Osteoblast (primary cell): ENCODE data around the gene UNC45A. TPM values are rescaled to one million over a fixed set of nuclear protein-coding genes. Genes with fewer than 3 reads are reported as not detected.

Source experiments
- DNase-seq: peaks from one replicate; pipeline ENCODE4 v3.0.0; 2011; ENCODE audit warnings: low spot score, mixed read lengths; ENCODE audit not compliant: insufficient read length; ENCODE audit errors: missing footprints
- H2AFZ ChIP-seq: 2 replicates; pipeline ENCODE4 v1.6.0; 2011; ENCODE audit warnings: mild to moderate bottlenecking, low read length
- H3K27ac ChIP-seq: 2 replicates; pipeline ENCODE4 v1.5.1; 2011; ENCODE audit warnings: mild to moderate bottlenecking, low read depth, low read length, moderate library complexity
- H3K27me3 ChIP-seq: 2 replicates; pipeline ENCODE4 v1.6.0; 2012; ENCODE audit warnings: mild to moderate bottlenecking, control low read depth, inconsistent platforms, low read length, moderate library complexity; ENCODE audit not compliant: insufficient read depth
- H3K36me3 ChIP-seq: 2 replicates; pipeline ENCODE4 v1.5.1; 2011; ENCODE audit warnings: mild to moderate bottlenecking, low read length, control low read depth, moderate library complexity; ENCODE audit not compliant: insufficient read depth
- H3K4me1 ChIP-seq: 2 replicates; pipeline ENCODE4 v1.5.1; 2011; ENCODE audit warnings: mild to moderate bottlenecking, low read length, control low read depth, moderate library complexity; ENCODE audit not compliant: insufficient read depth
- H3K4me2 ChIP-seq: 2 replicates; pipeline ENCODE4 v1.6.0; 2011; ENCODE audit warnings: mild to moderate bottlenecking, low read length; ENCODE audit not compliant: insufficient read depth
- H3K4me3 ChIP-seq: fragments of 200-600 bp; sonication (generic); 3 replicates; pipeline ENCODE4 v1.5.1; 2012; ENCODE audit warnings: mild to moderate bottlenecking, low read length, inconsistent platforms; ENCODE audit not compliant: insufficient read depth
- H3K79me2 ChIP-seq: 2 replicates; pipeline ENCODE4 v1.6.0; 2012; ENCODE audit warnings: mild to moderate bottlenecking, low read length, control low read depth, inconsistent platforms; ENCODE audit not compliant: insufficient read depth
- H3K9me3 ChIP-seq: 2 replicates; pipeline ENCODE4 v1.5.1; 2011; ENCODE audit warnings: low read depth, low read length, control low read depth
- H4K20me1 ChIP-seq: 2 replicates; pipeline ENCODE4 v1.6.0; 2012; ENCODE audit warnings: mild to moderate bottlenecking, low read length, control low read depth; ENCODE audit not compliant: insufficient read depth
- total RNA-seq: library from RNA; depleted of rRNA; stranded (reverse); fragments of >200 nt; gene quantifications from 2 replicates; pipeline ENCODE4 v1.2.3, GENCODE V29; 2012
- TF ChIP-seq, protein P1 (sequence below): IDR thresholded peaks from 2 replicates; pipeline ENCODE4 v1.5.1; 2011; ENCODE audit warnings: mild to moderate bottlenecking, low read depth, low read length, moderate library complexity; ENCODE audit errors: extremely low read depth

UNC45A gene
- total RNA-seq, 1 donor: 74.9 TPM

DNA sequence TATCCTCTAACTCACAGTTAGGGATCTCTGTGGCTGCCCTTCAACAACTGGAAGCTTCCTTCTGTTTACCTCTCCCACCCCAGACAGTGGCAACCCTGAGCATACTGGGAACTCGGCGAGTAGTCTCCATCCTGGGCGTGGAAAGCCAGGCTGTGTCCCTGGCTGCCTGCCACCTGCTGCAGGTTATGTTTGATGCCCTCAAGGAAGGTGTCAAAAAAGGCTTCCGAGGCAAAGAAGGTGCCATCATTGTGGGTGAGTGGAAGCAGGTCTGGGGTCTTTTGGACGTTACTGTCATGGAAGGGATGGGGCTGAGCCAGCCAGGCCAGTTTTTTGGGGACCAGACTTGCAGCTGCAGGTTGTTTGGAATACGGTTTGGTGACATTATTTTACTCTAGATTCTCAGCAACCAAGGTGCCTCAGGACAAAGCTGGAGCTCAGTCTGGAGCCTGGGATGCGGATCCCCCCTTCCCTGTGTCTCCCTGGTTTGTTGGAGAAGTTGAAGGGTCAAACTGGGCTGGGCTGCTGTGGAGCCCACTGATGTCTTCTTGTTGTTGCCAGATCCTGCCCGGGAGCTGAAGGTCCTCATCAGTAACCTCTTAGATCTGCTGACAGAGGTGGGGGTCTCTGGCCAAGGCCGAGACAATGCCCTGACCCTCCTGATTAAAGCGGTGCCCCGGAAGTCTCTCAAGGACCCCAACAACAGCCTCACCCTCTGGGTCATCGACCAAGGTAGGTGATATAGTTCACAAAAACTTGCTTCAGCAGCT lies 7.5 kb downstream of the UNC45A start:
- H3K4me3 ChIP-seq: no peak overlapping the region
- H3K79me2 ChIP-seq: peaks cover 3% of the 10 kb centered on the region
- H4K20me1 ChIP-seq: peaks cover 6% of the 10 kb centered on the region
- H3K4me2 ChIP-seq: no peak overlapping the region
- H3K36me3 ChIP-seq: peaks cover 79% of the 10 kb centered on the region
- TF ChIP-seq, protein P1, sequence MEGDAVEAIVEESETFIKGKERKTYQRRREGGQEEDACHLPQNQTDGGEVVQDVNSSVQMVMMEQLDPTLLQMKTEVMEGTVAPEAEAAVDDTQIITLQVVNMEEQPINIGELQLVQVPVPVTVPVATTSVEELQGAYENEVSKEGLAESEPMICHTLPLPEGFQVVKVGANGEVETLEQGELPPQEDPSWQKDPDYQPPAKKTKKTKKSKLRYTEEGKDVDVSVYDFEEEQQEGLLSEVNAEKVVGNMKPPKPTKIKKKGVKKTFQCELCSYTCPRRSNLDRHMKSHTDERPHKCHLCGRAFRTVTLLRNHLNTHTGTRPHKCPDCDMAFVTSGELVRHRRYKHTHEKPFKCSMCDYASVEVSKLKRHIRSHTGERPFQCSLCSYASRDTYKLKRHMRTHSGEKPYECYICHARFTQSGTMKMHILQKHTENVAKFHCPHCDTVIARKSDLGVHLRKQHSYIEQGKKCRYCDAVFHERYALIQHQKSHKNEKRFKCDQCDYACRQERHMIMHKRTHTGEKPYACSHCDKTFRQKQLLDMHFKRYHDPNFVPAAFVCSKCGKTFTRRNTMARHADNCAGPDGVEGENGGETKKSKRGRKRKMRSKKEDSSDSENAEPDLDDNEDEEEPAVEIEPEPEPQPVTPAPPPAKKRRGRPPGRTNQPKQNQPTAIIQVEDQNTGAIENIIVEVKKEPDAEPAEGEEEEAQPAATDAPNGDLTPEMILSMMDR: no peak
- DNase-seq: no peak
- H3K27me3 ChIP-seq: no peaks in the 10 kb centered on the region
- no peak overlapping the region for H3K27ac ChIP-seq
- no peaks in the 10 kb centered on the region for H3K4me1 ChIP-seq
- H2AFZ ChIP-seq: no peak overlapping the region
- H3K9me3 ChIP-seq: no peaks in the 10 kb centered on the region

DNA sequence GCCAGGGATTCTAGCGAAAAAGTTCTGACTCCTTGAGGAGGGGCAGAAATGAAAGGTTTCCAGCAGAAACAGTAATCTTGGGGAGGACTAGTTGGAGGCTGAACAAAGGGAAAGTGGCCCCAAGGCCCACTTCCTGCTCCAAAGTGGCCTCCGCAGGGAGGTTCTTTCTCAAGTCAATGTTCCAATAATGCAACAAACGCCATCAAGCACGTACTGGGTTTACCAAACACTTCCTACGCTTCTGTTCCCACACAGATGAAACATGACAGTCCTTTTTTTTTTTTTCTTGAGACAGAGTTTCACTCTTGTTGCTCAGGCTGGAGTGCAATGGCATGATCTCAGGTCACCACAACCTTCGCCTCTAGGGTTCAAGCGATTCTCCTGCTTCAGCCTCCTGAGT lies 10.0 kb downstream of the UNC45A start:
- Histone ChIP-seq H3K9me3 (no peaks in the 10 kb centered on the region), H3K36me3 (peaks cover 78% of the 10 kb centered on the region), H3K27ac (no peak overlapping the region), H4K20me1 (peaks cover 2% of the 10 kb centered on the region), H3K79me2 (no peaks in the 10 kb centered on the region), H3K4me1 (peaks cover 8% of the 10 kb centered on the region), H3K4me3 (no peak overlapping the region), H3K4me2 (no peak overlapping the region), H2AFZ (no peak overlapping the region), H3K27me3 (no peaks in the 10 kb centered on the region)
- TF ChIP-seq, protein P1: no peak
- DNase-seq: peak; percentile 29

DNA sequence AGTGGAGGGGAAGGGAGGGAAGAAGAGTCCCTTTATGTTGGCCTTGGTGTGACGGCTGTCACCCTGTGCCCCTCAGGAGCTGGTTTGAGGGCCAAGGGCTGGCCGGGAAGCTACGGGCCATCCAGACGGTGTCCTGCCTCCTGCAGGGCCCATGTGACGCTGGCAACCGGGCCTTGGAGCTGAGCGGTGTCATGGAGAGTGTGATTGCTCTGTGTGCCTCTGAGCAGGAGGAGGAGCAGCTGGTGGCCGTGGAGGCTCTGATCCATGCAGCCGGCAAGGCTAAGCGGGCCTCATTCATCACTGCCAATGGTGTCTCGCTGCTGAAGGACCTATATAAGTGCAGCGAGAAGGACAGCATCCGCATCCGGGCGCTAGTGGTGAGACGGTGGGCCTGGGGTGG lies 11.5 kb downstream of the UNC45A start:
- H3K4me1 ChIP-seq: peaks cover 8% of the 10 kb centered on the region
- H3K4me3 ChIP-seq: no peak overlapping the region
- peak; percentile 82 for DNase-seq
- no peak overlapping the region for H3K4me2 ChIP-seq
- H3K36me3 ChIP-seq: peaks cover 80% of the 10 kb centered on the region
- TF ChIP-seq, protein P1: no peak
- H3K9me3 ChIP-seq: no peaks in the 10 kb centered on the region
- no peak overlapping the region for H2AFZ ChIP-seq
- no peak overlapping the region for H3K27ac ChIP-seq
- no peaks in the 10 kb centered on the region for H3K79me2 ChIP-seq
- H3K27me3 ChIP-seq: no peaks in the 10 kb centered on the region
- no peaks in the 10 kb centered on the region for H4K20me1 ChIP-seq

DNA sequence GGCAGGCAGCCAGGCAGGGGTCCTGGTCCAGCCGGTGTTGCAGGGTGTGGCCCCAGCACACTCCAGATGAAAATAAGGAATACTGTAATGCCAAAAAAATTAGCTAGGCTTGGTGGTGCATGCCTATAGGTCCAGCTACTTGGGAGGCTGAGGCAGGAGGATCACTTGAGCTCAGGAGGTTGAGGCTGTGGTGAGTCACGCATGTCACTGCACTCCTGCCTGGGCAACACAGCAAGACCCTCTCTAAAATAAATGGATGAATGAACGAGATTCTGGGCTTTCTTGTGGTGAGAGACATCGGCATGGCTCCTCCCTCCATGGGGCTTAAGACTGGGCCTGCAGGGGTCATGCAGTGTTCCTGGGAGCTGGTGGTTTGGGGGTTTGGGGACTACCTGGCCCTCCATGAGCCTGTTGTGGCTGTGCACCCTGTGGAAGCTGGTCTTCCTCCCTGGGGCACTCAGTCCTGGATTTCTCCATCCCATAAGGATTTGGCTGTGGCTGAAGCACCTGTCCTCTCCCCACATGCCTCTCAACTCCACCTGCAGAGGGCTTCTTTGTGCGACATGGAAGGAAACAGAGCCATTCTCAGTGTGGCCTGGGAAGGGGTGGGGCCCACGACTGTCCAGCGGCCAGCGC lies 12.0 kb downstream of the UNC45A start:
- no peaks in the 10 kb centered on the region for H3K79me2 ChIP-seq
- H3K4me2 ChIP-seq: no peak overlapping the region
- peaks cover 82% of the 10 kb centered on the region for H3K36me3 ChIP-seq
- H3K27me3 ChIP-seq: no peaks in the 10 kb centered on the region
- H3K4me1 ChIP-seq: peaks cover 8% of the 10 kb centered on the region
- H3K9me3 ChIP-seq: no peaks in the 10 kb centered on the region
- TF ChIP-seq, protein P1: no peak
- H3K4me3 ChIP-seq: no peak overlapping the region
- H3K27ac ChIP-seq: no peak overlapping the region
- H4K20me1 ChIP-seq: no peaks in the 10 kb centered on the region
- DNase-seq: peak; percentile 69
- no peak overlapping the region for H2AFZ ChIP-seq
